GM12892 (cell line): ENCODE measurements around the gene SHBG. TPM values are rescaled to one million over a fixed set of nuclear protein-coding genes. Genes with fewer than 3 reads are reported as not detected.

Experiments
- DNase-seq: peaks from one replicate; pipeline ENCODE4 v3.0.0; 2011; ENCODE audit not compliant: insufficient read length
- FAIRE-seq: peaks from 2 replicates; lab custom pipeline; 2011; peaks lifted over from hg19 to GRCh38; lab: Jason Lieb, UNC
- POLR2A ChIP-seq: IDR thresholded peaks from 2 replicates; pipeline ENCODE4 v1.6.1; 2011; ENCODE audit warnings: low read depth, low read length, control low read depth
- POLR2AphosphoS5 ChIP-seq: IDR thresholded peaks from 2 replicates; pipeline ENCODE4 v1.6.1; 2011; ENCODE audit warnings: low read depth, low read length, control low read depth
- TAF1 ChIP-seq: IDR thresholded peaks from 2 replicates; pipeline ENCODE4 v1.6.1; 2011; ENCODE audit warnings: low read depth, mild to moderate bottlenecking, control low read depth, low read length, borderline replicate concordance
- polyA plus RNA-seq: library from polyadenylated mRNA; unstranded; fragments of >200 nt; gene quantifications from one replicate; pipeline ENCODE4 v1.2.1, GENCODE V29; 2012; ENCODE audit warnings: missing spikeins, inconsistent platforms; ENCODE audit not compliant: missing spikeins

SHBG gene, protein sequence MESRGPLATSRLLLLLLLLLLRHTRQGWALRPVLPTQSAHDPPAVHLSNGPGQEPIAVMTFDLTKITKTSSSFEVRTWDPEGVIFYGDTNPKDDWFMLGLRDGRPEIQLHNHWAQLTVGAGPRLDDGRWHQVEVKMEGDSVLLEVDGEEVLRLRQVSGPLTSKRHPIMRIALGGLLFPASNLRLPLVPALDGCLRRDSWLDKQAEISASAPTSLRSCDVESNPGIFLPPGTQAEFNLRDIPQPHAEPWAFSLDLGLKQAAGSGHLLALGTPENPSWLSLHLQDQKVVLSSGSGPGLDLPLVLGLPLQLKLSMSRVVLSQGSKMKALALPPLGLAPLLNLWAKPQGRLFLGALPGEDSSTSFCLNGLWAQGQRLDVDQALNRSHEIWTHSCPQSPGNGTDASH
- polyA plus RNA-seq, result not detected

- FAIRE-seq, result no peak
- TF ChIP-seq POLR2AphosphoS5 (no peak), POLR2A (no peak), TAF1 (no peak)
- DNase-seq, result no peak
Observed at GRCh38 chr17:7629939-7630571, at the start of gene SHBG. TSS of gene SHBG (plus strand) at chr17:7630135. CDS start at chr17:7630173, 38 bp downstream.

DNA sequence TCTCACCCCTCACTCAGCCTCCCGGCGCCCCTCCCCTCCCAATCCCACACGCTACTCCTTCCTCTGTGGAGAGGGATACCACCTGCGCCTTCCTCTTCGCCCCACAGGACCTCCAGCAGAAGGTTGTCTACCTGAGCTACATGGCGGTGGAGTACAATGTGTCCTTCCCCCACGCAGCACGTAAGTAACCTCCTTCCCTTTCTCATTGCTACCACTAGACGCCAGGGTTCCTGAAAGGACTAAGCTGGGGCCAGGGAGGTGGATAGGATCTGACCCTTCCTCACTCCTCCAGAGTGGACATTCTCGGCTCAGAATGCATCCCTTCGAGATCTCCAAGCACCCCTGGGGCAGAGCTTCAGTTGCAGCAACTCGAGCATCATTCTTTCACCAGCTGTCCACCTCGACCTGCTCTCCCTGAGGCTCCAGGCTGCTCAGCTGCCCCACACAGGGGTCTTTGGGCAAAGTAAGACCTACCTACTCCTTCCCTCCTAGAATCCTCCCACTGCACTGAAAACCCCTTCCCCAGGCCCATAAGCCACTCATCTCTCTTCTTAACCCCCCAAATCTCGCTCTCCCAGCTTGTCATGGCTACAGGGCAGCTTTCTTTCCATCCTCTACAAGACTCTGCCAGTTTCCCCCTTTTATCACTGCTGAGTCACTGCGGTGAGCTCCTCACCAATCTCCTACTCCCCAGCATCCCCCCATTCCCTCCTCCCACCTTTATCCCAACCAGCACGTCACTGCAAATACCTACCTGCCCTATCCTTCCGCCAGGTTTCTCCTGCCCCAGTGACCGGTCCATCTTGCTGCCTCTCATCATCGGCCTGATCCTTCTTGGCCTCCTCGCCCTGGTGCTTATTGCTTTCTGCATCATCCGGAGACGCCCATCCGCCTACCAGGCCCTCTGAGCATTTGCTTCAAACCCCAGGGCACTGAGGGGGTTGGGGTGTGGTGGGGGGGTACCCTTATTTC is 49.0 kb upstream of the SHBG start:
- no peak for FAIRE-seq
- no peak for DNase-seq
- TF ChIP-seq POLR2A (no peak), TAF1 (no peak), POLR2AphosphoS5 (no peak)

DNA sequence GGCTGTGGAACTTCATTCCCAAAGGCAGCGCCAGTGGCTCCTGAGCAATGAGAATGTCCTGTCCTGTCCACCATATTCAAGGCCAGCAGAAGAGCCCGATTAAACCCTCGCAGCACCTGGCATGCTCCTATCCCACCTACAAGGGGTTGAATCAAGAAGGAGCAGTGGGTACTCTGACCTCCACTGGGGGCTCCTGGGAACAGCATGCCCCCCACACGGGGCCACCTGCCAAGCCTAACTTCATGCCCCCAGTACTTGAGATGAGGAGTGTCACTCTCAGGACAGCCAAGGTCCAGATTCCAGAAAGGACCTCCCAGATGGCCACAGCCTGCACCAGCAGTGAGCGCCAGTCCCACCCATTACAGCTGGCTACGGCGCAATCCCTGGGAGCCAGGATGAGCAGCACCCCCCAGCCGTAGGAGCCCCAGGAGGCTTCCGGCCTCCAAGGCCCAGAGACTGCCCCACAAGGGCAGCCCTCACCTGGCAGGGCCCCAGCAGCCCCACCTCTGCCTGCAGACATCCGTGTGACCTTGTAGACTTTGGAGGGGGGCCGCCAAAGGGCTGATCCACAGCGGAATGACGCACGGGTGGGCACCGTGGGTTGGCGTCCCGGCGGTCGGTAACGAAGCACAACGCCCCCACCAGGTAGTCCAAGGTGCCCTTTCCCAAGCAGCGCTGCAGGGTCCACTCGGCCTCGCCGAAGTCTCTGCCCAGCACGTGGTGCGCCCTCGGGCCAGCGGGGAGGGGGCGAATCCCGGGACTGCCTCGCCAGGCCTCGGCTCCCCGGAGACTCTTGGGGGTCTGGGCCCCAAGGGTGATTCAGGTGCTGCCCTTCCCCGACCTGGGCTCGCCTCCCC is 47.3 kb upstream of the SHBG start:
- FAIRE-seq (no peak), DNase-seq (no peak)
- TF ChIP-seq TAF1, result no peak
- no peak for TF ChIP-seq POLR2AphosphoS5
- no peak for TF ChIP-seq POLR2A

DNA sequence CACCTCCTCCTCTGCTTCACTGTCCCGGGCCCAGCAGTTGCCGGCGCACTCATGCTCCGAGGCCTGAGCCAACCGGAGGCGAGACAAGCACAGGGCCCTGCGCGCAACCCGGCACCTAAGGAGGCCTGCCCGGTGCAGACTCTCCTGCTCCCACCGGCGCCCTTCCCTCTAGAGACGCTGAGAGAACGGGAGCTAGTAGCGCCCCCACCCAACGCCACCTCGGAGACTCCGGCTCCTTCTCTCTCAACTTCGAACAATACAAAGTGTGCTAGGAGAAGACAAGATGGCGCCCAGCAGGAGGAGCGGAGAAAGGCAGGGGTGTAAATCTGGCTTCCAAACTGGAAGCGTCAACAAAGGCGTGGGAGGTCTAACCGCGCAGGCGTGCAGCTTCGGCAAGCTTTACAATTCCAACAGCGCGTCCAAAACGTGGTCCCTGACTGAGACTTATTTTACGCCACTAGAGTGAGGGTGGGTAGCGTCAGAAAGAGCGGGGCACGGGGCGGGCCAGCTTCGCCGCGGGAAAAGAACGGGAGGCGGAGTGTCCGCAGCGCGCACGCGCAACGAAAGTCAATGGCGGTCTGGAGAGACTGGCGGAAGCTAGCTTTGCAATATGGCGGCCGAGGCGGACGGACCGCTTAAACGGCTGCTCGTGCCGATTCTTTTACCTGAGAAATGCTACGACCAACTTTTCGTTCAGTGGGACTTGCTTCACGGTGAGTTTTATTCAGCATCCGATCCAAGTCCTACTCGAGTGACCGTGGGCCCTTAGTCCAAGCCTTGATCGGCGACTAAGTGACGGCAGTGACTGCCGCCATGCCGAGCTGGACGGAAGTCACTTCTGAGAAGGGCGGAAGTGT is 46.5 kb upstream of the SHBG start, which contains the start of gene MPDU1:
Gene MPDU1 (plus strand): TSS at position 600 of the 857 bp plus-strand sequence. CDS start 11 bp downstream, at position 611.
- TF ChIP-seq TAF1, result peak; percentile 94
- TF ChIP-seq POLR2A, result peak; percentile 97
- TF ChIP-seq POLR2AphosphoS5, result peak; percentile 91
- DNase-seq (peak; percentile 87), FAIRE-seq (peak; percentile 99)

- FAIRE-seq, result no peak
- TF ChIP-seq POLR2A (no peak), POLR2AphosphoS5 (no peak), TAF1 (no peak)
- DNase-seq, result no peak
Observed at GRCh38 chr17:7586673-7587419, 43.1 kb upstream of the SHBG start.

- no peak for DNase-seq
- no peak for FAIRE-seq
- TF ChIP-seq POLR2AphosphoS5 (no peak), POLR2A (no peak), TAF1 (no peak)
Observed at GRCh38 chr17:7587420-7588151, 42.3 kb upstream of the SHBG start.

GRCh38 chr17:7588553-7589203 is 41.3 kb upstream of the SHBG start:
- FAIRE-seq (no peak), DNase-seq (no peak)
- TF ChIP-seq TAF1 (no peak), POLR2AphosphoS5 (no peak; the same call in 1 of the 2 replicates), POLR2A (no peak)
